Suppressor macrophage treated with lipopolysaccharide for 4 hours (primary cell): ENCODE data around the gene SULT1A1.
"Not testable (repeated sequence)": the region's sequence is repeated elsewhere in the genome, so short reads cannot be mapped to it uniquely, and the experiment has no call there.

Experiments used
- DNase-seq: peaks from one replicate; pipeline ENCODE4 v3.0.0-alpha.2; 2020

SULT1A1 gene

GRCh38 chr16:28590384-28591340, 19.2 kb downstream of the SULT1A1 start:
- DNase-seq = no peak

GRCh38 chr16:28589930-28590329, 19.9 kb downstream of the SULT1A1 start:
- no peak for DNase-seq

DNA sequence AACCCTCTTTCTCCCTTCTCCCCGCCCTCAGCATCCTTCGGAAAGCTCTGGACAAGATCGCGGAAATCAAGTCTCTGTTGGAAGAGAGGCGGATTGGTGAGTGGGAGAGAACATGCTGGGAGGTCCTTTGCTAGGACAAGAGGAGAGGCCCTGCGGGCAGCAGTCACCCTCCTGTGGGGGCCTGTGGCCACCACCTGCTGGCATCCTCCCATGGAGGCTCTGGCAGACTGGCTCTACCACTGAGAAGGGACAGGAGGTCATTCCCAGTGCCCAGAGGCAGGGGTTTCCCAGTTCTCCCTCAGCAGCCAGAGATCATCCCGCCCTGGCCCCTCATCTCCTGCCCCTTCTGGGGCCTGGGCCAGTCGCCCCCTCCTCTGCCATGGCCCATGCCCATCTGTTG, 20.8 kb downstream of the SULT1A1 start:
- DNase-seq = no peak

- no peak for DNase-seq
Measured at GRCh38 chr16:28587386-28587785, 22.5 kb downstream of the SULT1A1 start.

DNA sequence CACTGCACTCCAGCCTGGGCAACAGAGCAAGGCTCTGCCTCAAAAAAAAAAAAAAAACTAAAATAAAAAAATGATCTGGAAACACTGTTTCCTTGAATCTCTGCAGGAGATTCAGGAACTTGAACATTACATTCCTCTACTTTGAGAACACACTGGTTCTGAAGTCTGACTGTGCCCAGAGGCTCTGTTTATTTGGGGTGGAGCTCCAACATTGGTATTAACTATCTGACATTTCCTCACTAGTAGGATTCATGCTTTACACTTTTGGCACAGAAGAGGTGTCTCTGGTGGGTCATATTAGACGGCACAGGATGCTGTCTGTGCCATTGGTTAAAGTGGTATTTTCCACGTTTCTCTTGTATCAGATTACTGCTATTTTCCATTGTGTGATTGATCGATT, 23.4 kb downstream of the SULT1A1 start:
- no peak for DNase-seq

- DNase-seq = no peak
Measured at GRCh38 chr16:28585674-28586073, 24.2 kb downstream of the SULT1A1 start.

DNA sequence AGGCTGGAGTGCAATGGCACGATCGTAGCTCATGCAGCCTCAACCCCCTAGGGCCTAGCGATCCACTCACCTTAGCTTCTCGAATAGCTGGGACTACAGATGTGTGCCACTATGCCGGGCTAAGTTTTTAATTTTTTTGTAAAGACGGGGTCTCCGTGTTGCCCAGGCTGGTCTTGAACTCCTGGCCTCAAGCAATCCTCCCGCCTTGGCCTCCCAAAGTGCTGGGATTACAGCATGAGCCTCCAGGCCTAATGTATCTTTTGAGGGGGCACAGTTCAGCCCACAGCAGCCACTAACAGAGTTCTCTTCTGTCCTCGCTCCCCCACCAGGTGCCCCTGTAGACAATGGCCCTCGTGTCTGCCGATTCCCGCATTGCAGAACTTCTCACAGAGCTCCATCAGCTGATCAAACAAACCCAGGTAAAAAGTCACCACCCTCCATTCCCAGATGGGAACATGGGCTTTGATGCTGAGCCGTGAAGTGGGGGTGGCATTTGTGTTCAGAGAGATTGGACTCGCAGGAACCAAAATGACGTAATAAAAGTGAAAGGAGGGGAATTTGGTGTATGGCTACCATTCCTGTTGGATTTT, 29.0 kb downstream of the SULT1A1 start:
- no peak for DNase-seq

GRCh38 chr16:28575446-28576109, 34.3 kb downstream of the SULT1A1 start:
- DNase-seq = no peak

DNA sequence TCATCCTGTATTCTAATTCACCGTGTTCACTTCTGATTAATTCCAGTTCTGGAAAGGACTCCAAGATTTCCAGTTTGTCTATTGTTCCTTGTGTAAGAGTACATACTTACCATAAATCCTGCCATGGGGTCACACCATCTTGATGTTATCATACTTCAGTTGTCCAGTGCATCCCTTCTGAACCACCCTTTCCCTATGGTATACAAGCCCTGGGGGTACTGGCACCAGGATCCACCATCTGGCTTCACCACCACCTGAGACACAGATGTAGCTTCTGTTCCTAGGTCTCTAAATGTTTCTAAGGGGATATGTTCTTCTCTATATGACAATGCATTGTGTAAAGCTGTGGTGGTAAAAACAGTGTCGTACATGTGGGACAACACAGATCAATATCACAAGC, 34.9 kb downstream of the SULT1A1 start:
- DNase-seq = no peak

GRCh38 chr16:28573738-28574718, 35.8 kb downstream of the SULT1A1 start:
- DNase-seq = no peak

DNA sequence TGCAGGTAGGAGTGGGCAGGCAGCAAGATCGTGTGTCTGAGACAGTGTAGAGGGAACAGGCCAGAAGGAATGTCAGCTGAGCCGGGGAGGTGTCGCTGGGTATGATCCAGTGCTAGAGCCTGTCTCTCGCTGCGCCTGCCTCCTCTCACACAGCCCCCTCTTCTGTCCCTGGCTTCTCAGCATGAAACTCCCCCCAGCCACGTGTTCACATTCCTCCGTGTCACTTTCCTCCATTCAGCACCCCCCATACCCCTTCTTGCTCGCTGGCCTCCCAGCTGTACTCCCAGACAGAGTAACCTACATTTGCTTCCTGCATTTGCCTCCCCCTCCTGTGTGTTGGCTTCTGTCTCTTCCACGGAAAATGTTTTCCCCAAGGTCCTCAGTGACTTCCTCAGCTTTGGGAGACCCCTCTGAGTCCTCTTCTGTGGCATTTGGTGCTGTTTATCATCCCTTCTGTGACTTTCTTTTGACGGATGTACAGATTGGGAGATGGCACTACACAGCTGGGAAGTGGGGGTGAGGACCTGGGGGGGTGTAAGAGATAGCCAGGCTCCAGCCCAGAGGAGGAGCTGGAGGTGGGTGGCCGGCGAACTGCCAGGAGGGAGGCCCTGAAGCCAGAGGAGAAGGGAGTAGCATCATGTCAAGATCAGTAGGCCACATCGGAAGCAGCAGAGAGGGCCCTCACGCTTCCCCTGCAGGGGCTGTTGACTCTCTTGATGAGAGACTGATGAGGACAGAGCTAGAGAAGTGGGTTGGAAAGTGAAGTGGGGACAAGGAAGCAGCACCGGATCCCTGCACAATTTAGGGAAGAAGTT, 36.9 kb downstream of the SULT1A1 start:
- peak; percentile 32 for DNase-seq

- no peak for DNase-seq
Measured at GRCh38 chr16:28569968-28570752, 39.7 kb downstream of the SULT1A1 start.

DNA sequence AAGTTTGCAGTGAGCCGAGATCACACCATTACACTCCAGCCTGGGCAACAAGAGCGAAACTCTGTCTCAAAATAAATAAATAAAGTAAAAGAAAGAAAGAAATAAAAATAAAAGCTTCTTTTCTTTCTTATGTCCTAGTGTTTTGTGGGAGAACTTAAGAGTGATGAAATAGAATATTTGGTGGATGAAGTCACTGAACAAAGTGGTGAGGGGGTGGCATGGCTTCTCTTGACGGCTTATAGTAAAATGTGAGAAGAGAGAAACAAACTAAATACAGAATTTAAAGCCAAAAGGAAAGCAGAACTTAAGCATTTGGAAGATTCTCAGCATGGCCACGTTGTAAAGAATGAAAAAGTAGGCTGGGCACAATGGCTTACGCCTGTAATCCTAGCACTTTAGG, 40.8 kb downstream of the SULT1A1 start:
- no peak for DNase-seq

DNA sequence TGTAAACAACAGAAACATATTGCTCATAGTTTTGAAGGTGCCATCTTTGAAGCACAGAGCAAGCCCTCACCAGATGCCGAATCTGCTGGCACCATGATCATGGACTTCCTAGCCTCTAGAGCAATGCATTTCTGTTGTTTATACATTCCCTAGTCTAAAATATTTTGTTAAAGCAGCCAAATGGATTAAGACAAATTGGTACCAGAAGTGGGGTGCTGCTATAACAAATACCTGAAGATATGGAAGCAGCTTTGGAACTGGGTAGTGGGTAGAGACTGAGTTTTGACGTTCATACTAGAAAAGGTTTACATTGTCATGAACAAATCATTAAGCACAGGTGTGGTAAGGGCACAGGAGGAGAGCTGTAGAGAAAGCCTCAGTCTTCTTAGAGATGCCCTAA, 42.6 kb downstream of the SULT1A1 start:
- no peak for DNase-seq

DNA sequence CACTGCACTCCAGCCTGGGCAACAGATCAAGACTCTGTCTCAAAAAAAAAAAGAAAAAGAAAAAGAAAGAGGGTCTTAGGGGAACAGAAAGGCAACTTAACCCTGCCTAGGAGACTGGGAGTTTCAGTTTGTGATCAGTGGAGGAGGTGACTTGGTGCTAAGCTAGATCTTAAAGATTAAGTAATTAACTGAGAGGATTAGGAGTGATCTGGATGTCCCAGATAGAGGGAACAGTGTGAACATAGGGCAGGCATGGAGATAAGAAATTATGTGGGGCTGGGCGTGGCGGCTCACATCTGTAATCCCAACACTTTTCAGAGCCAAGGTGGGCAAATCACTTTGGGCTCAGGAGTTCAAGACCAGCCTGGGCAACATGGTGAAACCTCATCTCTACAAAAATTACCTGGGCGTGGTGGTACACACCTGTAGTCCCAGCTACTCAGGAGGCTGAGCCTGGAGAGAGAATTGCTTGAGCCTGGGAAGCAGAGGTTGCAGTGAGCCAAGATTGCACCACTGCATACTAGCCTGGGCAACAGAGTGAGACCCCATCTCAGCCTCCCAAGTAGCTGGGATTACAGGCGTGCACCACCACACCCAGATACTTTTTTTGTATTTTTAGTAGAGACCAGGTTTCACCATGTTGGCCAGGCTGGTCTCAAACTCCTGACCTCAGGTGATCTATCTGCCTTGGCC, 43.5 kb downstream of the SULT1A1 start:
- DNase-seq = not testable (repeated sequence)

DNA sequence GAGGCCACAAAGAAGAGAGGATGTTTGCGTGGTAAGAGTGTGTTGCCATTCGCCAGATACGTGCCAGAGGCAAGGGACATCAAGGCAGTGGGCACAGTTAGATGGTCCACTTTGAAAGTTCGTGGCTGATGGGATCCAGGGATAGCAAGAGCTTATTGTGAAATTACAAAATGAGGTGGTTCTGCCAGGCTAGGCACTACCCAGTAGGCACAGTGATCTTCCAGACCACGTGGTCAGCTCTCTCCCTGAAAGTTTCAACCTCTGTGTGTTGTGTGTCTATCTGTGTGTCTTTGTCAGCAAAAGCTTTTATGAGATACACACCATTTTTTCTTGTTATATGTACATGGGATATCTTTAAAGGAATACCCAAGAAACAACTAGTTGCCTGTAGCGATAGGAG, 46.6 kb downstream of the SULT1A1 start:
- no peak for DNase-seq

- DNase-seq = no peak
Measured at GRCh38 chr16:28562199-28562598, 47.6 kb downstream of the SULT1A1 start.

- no peak for DNase-seq
Measured at GRCh38 chr16:28561557-28562187, 48.2 kb downstream of the SULT1A1 start.

DNA sequence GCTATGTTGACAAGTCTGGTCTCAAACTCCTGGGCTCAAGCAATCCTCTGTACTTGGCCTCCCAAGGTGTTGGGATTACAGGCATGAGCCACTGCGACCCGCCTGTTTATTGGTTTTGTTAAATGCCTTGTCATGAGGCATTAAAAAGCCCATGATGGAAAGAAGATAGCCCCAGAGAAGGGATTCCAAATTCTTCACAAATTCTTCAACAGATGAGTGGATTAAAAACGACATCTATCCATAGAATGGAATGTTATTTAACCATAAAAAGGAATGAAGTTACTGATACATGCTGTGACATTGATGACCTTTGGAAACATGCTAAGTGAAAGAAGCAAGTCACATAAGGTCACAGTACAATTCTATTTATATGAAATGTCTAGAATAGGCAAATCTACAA, 51.4 kb downstream of the SULT1A1 start:
- DNase-seq = no peak

- DNase-seq = peak; percentile 45
Measured at GRCh38 chr16:28556914-28557320, 52.9 kb downstream of the SULT1A1 start.
